COLO829 (cell line): ENCODE data around the gene DCTN3.

Experiments
- DNase-seq: peaks from one replicate; pipeline ENCODE4 v3.0.0; 2012; ENCODE audit warnings: low spot score

Gene DCTN3

GRCh38 chr9:34573599-34574325, 46.5 kb downstream of the DCTN3 start:
- DNase-seq: no peak

GRCh38 chr9:34572628-34573027, 47.7 kb downstream of the DCTN3 start:
- DNase-seq: no peak

GRCh38 chr9:34572092-34572491, 48.2 kb downstream of the DCTN3 start:
- no peak for DNase-seq

GRCh38 chr9:34571481-34571810, 48.8 kb downstream of the DCTN3 start:
- DNase-seq: no peak

- DNase-seq: no peak
Measured at GRCh38 chr9:34570809-34571480, 49.4 kb downstream of the DCTN3 start.

GRCh38 chr9:34570376-34570775, 49.9 kb downstream of the DCTN3 start:
- DNase-seq: no peak

GRCh38 chr9:34568774-34569173, 51.5 kb downstream of the DCTN3 start:
- DNase-seq: no peak

GRCh38 chr9:34568133-34568532, 52.2 kb downstream of the DCTN3 start:
- no peak for DNase-seq

GRCh38 chr9:34566972-34567371, 53.3 kb downstream of the DCTN3 start:
- DNase-seq: no peak

- no peak for DNase-seq
Measured at GRCh38 chr9:34566322-34566721, 54.0 kb downstream of the DCTN3 start.

GRCh38 chr9:34565856-34566255, 54.4 kb downstream of the DCTN3 start:
- no peak for DNase-seq

- DNase-seq: no peak
Measured at GRCh38 chr9:34564617-34565016, 55.7 kb downstream of the DCTN3 start.
